ENCODE results near the gene CAPZB.
"Not testable (repeated sequence)": the region's sequence is repeated elsewhere in the genome, so short reads cannot be mapped to it uniquely, and the experiment has no call there.

Gene CAPZB

DNA sequence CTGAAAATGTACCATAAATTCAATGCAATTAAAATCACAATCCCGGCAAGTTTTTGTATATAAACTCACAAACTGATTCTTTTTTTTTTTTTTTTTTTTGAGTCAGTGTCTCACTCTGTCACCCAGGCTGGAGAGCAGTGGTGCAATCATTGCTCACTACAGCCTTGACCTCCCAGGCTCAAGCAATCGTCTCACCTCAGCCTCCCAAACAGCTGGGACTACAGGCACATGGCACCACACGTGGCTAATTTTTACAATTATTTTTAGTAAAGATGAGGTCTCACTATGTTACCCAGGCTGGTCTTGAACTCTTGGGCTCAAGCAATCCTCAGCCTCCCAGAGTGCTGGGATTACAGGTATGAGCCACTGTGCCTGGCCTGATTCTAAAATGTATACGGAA, 12.1 kb upstream of the CAPZB start:
- DNase-seq (ENCODE audit: low spot score) = not testable (repeated sequence)

DNA sequence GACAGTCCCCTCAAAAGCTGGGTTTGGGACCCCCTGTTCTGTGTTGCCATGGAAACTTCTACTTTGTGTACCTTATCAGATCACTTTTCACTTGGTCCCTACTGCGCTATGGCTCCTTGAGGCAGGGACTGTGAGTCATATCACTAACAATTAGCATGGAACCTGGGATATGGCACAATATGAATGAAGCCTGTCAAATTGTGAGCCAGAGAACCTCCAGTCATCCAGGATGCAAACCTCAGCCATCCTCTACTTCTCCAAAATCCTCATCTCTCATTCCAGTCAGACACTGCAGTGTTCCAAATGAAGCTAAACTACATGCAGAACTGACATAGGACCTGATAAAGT, 11.2 kb upstream of the CAPZB start:
- no peak for DNase-seq (ENCODE audit: low spot score)

DNA sequence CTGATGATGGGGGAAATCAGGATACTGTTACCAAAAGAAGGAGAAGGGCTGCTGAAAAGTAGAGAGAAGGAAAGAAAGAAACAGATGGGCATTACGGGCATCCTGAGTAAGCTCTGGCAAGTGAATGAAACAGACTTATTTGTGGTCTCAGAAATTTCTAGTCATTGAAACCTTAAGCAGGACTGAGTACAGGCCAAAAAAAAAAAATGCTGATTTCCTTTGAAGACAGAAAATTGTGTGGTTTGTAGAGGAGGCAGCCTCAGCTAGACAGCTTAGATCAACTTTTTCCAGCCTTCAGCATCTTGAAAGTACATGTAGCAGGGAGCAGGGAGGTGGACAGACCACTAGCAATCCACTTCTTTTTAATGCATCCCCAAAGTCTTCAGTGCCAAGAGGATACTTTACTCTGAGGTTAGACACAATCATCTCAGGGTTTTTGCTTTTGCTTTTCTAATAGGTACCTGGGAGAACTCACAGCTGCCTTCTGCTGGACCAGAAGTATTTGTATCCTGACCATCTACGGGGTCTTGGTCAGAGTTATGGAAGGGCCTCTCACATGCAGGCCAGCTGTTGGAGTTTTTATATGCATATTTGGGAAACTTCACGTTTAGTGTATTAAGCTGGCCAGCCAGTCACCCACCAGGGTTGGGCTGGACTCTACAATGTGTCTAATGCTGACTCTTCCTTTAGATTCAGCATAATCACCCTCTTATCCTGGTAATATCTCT, 10.6 kb upstream of the CAPZB start:
- no peak for DNase-seq (ENCODE audit: low spot score)

DNA sequence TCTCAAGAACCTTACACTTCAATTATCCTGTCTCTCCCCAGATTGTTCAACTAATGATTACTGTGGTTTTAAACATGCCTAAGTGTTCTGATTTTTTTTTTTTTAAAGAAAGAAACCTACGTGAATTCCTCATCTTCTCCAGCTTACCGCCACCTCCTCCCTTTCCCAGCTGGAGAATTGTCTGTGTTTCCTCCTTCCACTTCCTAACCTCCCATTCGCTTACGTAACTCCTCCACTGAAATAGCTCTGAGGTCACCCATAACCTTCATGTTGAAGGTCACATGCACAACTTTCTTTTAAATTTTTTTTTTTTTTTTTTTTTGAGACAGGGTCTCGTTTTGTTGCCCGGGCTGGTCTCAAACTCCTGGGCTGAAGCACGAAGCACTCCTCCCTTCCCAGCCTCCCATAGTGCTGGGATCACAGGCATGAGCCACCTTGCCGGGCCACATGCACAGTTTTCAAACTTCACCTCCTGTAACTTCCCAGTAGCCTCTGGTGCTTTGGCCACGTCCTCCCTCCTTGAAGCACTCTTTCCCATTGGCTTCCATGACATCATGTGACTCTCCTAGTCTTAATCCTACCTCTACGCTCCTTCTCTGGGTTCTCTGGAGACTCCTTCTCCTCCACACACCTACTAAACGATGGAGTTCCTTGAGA, 9.8 kb upstream of the CAPZB start:
- no peak for DNase-seq (ENCODE audit: low spot score)

DNA sequence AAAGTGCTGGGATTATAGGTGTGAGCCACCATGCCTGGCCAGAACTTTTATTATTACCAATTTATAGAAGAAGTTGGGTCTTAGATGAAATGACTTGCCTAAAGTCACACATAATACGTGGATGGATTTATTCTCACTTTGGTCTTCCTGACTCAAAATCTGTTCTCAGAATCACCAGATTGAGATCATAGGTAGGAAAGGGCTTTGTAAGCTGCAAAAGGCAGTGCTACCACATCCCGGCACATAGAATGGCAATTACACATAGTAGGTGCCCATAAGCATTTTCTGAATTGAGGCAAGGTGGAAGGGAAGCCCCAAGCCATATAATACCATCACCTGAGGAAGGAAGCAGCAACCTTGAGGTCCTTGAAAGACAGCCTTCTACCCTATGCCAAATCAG, 8.2 kb upstream of the CAPZB start:
- no peak for DNase-seq (ENCODE audit: low spot score)

DNA sequence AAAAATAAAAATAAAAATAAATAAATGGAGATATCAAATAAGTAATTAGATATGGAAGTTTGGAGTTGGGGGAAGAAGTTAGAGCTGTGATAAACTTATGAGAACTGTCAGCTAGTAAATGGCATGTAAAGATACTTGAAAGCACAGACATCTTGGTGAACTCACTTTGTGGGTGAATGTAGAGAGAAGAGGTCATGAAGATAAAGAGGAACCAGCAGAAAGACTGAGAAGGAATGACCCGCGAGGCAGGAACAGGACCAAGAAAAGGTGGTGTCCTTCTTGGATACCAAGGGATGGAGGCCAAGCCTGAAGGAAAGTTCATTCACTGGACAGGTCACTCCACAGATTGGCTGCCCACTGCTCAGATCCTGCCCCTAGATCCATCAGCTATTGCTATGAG, 4.7 kb upstream of the CAPZB start:
- DNase-seq (ENCODE audit: low spot score) = no peak

DNA sequence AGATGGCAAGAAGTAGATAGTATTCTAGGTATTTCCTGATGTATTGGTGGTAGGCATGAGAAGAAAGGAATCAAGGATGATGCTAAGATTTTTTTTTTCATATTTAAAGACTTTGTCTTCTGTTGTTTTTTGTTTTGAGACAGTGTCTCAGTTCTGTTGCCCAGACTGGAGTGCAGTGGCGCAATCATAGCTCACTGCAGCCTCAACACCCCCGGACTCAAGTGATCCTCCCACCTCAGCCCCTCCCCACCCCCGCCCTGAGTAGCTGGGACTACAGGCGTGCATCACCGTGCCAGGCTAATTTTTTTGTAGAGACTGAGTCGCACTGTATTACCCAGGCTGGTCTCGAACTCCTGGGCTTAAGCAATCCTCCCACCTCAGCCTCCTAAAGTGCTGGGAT, 2.8 kb upstream of the CAPZB start:
- no peak for DNase-seq (ENCODE audit: low spot score)

DNA sequence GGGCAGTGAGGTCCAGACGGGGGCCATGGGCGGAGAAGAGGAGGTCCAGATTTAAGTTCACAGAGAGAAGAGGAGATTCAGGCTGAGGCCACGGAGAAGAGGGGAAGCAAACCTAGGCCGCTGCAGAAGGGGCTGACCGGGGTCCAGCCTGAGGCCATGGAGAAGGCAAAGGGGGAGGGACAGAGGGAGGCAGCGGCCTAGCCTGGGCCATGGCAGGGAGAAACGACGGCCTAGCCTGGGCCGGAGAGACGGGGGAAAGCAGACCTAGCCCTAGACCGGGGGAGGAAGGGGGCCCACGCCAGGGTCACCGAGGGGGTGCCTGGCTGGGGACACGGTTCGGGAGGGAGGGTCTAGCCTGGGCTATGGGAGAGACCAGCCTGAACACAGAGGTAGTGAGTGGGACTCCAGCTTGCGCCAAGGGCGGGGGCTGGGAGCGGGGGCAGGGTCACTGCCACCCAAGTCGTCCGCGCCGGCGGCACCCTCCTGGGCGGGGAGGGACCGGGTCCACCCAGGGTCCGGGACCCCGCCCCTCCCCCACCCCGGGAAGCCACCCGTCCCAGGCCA, 459 bp downstream of the CAPZB start:
- no peak for DNase-seq (ENCODE audit: low spot score)

DNA sequence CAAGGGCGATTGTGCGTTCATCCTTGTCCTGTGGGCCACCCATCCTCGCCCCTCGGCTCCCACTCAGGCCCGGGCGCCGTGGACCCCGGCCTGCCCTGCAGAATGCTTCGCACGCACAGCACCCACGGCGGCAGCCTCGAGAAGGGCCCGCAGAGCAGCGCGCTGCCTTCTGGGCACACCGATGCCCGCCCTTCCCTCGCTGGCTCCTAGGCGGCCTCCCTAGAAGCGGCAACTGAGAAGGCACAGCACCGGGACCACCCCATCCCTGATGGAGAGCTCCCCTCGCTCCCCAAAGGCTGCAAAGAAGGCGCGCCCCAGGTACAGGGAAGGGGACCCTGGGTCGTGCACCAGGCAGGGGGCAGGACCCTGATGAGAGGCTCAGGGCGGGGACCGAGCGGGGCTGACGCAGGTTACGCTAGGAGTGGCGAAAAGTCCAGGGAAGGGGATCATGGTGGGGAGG, 971 bp downstream of the CAPZB start:
- DNase-seq (ENCODE audit: low spot score) = no peak

DNA sequence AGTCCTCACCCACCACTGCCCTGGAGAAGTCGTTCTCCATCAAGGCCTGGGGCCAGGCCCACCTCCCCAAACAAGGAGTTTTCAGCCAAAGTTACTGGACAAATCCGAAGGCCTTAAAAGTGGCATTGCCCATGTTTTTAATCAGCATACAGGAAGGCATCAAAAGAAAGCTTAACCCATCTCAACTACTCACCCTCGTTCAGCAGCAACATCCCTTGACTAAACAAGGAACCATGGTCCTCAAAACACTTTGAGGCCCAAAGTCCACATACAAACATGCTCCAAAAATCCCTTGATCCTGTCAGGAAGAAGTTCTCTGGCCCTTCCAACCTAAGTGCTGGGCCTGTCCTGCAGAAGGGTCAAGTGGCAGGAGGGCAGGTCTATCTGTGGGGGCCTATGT, 1.6 kb downstream of the CAPZB start:
- no peak for DNase-seq (ENCODE audit: low spot score)

DNA sequence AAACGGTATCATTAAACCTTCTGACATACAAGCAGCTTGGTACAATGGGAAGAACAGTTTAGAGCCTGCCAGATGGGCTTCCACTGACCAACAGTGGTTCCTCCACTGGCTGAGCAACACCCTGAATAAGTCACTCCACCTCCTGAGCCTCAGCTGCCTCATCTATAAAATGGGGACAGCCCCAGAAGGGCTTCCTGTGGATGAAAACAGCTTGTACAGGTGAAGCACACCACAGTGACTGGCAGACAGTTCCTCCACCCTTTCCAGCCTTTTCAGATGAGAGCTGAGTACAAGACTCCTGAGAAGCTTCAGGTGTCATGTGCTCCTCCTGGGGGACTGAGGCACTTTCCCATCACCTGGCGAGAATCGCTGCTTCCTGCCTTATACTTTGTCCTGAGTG, 2.1 kb downstream of the CAPZB start:
- DNase-seq (ENCODE audit: low spot score) = no peak

DNA sequence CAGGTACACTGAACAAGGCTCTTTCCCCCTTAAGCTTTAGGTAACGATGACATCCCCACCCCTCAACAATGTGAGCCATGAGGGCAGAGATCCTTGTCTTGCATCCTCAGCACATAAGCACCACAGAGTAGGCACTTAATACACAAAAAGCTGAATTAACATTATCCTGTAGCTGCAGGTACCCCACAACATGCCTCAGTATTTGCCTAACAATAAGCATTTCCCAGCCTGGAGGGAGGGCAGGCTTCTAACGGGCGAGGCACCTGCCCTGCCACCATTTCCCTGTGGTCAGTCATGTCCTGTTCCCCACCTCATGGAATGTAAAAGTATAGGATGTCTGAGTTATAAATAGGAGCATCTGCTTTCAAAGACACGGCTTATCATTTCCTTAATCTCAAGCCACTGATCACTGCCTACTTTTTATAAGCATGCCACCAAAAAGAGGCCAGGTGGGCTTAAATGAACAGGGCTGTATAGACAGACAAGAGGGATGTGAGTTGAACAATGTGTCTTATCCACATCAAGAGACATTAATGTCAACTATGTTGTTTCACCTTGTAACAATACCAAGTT, 3.4 kb downstream of the CAPZB start:
- DNase-seq (ENCODE audit: low spot score) = no peak

DNA sequence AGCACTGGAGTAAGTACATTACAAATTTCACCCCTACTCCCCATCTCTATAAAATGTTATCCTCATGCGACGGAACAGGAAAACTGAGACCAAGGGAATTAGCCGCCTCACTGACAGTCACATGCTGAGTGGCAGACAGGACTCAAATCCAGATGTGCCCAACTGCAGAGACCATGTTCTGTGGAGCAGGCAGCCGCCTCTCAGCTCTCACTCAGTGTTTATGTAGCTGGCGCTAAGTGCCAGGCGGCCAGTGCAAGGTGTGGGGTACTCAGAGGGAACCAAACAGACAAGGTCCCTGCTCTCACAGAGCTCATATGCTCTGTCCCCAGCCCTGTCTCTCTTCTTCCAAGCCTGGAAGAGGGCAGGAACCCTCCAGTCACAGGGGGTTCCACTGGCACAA, 5.1 kb downstream of the CAPZB start:
- no peak for DNase-seq (ENCODE audit: low spot score)

DNA sequence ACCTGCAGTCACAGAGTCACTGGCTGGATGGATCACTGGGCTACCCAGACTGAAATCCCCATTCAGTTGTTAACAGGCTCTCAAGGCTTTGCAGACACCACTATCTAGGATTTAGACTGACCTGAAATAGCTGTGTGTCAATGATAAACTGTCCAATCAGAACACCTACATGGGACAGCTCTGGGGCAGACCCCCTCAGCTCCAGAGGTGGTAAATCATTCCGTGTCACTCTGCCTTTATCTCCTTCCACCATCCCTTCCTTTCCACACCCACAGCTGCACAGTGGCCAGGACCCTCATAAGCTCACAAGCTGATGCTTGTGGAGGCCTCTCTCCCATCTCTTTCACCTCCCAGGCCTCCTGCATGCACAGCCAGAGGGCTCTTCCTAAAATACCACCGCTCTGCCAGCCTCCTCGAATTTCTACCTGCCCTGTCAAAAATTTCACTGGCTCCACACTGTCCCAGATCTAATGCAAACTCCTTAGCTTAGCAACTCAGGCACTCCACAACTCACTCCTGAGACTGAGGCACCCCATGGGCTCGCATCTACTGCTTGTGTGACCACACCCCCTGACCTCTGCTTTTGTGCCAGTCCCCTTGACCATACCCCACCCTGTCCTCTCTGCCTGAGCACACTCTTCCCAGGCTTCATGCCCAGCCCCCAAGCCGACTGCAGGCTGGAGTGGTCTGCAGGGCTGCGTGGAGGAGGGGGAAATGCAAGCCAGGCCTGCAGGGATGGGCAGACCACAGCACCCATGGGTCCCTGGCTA, 5.8 kb downstream of the CAPZB start:
- no peak for DNase-seq (ENCODE audit: low spot score)

DNA sequence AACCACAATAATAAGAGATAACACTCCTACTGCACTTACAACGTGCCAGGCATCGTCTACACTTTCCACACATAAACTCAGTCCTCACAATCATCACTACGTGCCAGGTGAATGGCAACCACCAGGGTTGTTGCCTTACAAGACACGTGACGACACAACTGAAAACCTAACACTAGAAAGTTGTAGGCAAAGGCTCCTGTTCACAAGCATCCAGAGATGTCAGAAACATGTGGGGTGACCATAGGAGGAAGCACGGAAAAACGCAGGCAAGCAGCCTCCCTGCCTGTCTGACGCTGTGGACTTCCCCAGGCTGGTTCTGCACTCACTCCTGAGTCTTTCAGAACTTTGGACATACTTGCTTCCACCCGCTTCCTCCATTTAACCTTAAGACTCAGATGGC, 7.0 kb downstream of the CAPZB start:
- DNase-seq (ENCODE audit: low spot score) = no peak

DNA sequence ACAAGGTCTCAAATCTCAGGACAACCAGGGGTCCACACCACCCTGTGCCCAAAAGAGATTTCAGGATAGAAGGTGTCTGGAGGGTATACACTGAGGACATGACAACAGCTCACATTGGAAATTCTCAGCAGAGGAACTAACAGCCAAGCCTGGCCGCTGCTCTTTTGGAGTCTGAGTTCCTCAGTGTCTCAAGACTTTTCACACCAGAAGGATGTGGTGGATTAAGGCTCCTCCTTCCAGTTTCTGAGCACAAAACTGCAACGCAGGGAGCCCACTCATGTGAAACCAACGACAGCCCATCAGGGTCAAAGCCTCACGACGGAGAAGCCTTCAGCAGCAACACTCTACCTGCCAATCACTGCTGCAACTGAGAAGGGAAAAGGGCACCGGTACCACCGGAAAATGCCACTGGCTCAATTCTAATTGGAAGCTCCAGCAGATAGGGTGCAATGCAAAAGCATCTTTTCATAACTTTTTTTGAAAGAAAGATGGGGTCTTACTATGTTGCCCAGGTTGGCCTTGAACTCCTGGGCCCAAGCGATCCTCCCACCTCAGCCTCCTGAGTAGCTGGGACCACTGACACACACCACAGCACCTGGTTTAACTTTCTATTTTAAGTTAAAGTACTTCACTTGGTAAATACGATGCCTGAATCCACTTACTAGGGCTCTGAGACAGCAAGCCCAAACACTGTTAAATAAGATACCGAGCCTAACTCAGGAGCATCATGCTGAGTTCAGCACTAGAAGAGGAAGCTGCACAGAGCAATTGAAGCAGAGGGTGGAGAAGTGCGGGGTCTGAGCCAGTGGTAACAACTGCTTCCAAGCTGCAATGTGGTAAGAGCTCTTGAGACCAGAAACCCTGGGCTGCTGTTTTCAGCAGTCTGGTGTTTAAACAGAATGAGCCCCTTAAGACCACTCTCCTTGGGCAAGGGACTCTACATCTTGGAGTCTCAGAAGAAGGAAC, 7.8 kb downstream of the CAPZB start:
- no peak for DNase-seq (ENCODE audit: low spot score)

DNA sequence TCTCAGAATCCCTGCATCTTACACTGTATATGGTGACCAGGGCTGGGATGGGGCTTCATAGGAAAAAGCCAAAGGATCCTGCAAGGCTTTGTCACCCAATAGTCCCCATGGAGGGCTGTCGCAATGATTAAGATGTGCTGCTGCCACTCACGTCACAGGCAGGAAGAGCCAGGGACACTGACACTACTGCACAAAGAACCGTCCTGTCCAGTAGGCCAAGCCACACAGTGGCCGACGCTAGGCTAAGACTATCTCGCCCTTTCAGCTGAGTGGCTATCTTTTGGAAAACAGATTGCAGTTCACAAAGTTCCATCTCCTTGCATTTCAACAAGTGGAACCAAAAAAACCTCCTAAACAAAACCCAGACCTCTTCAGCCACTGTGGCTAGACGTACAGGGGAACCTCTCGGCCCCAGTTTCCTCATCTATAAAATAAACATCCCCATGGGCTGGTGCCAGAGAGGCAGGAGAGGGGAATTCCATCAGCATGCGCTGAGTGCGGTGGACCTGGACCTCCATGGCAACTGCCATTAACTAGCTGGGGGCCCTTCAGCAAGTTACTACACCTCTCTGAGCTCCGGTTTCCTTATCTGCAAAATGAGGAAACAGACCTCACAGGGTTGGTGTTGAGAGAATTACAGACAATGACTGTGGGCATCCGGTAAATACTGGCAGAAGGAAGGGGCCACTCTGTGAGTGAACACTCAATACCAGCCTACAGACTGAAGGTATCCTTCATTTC, 8.7 kb downstream of the CAPZB start:
- DNase-seq (ENCODE audit: low spot score) = no peak

DNA sequence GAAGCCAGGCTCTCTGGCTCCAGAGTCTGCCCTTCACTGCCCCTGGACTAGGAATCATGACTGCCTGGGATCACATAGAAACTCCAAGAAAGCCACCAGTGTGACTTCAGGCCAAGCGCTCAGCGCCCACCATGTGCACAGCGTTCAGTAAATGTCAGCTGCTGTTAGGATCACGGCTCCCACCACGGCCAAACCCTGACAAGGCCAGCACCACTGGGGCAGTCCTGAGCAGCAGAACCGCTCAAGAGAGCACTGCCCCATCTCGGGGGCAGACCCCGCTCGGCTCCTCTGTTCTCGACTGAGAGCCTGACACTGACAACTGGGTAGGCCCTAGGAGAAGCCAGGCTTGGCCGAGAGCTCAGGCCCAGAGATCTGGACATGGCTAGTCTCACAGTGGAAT, 10.0 kb downstream of the CAPZB start:
- no peak for DNase-seq (ENCODE audit: low spot score)

DNA sequence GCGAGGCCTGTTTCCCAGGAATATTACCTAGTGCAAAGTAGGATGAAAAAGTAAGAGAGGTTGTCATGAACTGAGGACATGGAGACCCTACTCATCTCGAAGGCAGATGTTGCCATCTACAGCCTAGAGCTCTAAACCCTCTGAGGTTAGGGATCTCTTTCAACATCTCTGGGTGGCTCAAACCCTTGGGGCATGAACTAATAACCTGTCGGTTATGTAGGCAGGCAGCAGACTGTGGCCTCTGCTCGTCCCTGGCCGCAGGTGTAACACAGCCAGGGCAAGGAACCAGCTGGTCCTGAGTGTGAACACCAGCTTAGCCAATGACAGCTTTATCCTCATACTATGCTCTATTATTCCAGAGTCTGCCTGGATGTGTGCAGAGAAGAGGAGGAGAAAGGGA, 13.2 kb downstream of the CAPZB start:
- DNase-seq (ENCODE audit: low spot score) = no peak

DNA sequence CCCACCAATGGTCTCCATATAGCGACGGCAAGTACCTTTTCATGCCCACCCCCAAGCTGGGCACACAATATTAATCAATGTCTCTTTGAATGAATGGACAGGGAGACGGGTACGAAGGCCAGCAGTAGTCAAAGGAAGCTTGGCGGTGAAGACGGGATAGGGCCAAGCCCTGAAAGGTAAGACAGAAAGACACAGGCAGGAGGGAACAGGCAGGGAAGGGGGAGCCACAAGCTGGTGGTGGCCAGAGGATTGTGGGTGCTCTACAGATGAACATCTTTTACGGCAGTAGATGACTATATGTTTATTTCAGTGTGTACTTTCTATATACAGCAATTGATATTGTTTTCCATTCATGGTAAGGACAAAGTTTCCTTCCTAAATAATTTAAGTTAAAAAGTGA, 16.3 kb downstream of the CAPZB start:
- no peak for DNase-seq (ENCODE audit: low spot score)

All from left forelimb (tissue), 1 donor.